Retinal pigment epithelial cell (primary cell): Measurements from ENCODE around the gene LRRC47.

Experiments used
- DNase-seq: peaks from one replicate; pipeline ENCODE4 v3.0.0-alpha.2; 2010; ENCODE audit warnings: low read depth
- H3K4me3 ChIP-seq: 2 replicates; pipeline ENCODE4 v1.5.1; 2011; ENCODE audit warnings: mild to moderate bottlenecking, low read length, control low read depth, moderate library complexity
- TF ChIP-seq, protein P1 (sequence below): conservative IDR thresholded peaks from 2 replicates; pipeline ENCODE4 v1.5.1; 2011; ENCODE audit warnings: low read depth, low read length, control low read depth, inconsistent platforms

The LRRC47 gene

DNA sequence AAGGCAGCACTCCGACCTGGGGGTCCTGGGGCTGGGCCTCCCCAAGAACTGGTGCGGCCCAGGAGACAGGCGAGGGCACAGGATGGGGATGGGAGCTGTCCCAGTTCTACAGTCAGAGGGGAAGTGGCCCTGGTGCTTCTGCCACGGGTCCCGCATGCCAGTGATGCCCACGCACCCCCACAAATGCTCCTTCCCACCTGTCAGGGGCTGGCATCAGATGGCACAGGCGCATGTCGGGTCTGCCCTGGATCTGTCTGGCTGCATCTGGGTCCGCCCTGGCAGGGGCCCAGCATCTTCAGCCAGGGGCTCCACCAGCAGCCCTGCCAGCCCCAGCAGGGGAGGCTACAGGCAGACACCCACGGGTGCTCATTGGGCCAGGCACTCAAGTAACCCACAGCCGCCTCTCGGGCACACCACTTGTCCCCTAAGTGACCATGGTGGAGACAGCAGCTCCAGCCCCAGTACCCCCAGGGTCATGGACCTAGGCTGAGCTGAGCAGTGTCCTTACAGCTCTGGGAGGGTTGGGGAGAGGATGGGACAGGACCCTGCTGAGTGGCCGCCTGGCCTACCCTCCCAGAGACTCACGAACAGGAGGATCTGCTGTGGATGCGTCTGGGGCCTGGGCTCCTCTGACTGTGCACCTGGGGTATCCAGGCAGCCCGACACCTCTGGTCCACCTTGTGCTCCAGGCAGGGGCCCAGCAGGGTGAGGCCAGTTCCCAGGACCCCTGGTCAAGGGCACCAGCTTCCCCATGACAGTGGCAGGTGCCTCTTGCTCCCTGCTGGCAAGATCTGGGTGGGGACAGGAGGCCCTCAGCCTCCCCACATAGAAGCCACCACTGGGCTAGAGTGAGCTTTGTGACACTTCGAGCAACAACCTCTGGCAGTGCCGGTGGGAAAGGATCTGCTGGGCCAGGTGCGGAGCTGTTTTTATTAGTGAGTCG lies 18.4 kb downstream of the LRRC47 start:
- DNase-seq: no peak
- TF ChIP-seq, protein P1, sequence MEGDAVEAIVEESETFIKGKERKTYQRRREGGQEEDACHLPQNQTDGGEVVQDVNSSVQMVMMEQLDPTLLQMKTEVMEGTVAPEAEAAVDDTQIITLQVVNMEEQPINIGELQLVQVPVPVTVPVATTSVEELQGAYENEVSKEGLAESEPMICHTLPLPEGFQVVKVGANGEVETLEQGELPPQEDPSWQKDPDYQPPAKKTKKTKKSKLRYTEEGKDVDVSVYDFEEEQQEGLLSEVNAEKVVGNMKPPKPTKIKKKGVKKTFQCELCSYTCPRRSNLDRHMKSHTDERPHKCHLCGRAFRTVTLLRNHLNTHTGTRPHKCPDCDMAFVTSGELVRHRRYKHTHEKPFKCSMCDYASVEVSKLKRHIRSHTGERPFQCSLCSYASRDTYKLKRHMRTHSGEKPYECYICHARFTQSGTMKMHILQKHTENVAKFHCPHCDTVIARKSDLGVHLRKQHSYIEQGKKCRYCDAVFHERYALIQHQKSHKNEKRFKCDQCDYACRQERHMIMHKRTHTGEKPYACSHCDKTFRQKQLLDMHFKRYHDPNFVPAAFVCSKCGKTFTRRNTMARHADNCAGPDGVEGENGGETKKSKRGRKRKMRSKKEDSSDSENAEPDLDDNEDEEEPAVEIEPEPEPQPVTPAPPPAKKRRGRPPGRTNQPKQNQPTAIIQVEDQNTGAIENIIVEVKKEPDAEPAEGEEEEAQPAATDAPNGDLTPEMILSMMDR: no peak
- H3K4me3 ChIP-seq: no peak overlapping the region

DNA sequence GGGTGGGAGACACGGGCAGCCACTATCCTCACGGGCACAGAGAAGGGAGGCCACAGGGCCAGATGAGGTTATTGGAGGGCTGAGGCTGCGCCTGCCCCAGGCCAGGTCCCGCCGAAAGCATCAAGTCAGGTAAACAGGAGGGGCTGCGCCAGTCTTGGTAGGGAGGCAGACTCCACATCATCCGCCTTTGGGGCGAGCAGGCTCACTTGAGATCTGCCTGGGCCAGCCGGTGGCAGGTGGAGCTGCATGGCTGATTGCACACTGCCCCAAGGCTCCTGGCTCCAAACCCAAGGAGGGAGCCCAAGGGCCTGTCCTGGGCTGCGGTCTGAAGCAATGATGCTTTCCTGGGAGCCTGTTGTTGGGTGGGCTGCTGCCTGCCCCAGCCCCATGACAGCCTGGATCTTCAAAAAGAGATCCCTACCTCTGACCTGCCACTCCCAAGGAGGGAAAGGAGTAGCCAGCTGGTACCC lies 19.2 kb downstream of the LRRC47 start:
- TF ChIP-seq, protein P1: no peak
- H3K4me3 ChIP-seq: no peak overlapping the region
- no peak for DNase-seq

- TF ChIP-seq, protein P1: no peak
- DNase-seq: no peak
- H3K4me3 ChIP-seq: no peak overlapping the region
These were observed 19.9 kb downstream of the LRRC47 start for GRCh38 chr1:3776231-3776961.

GRCh38 chr1:3775490-3776230 lies 20.6 kb downstream of the LRRC47 start:
- DNase-seq: no peak
- no peak overlapping the region for H3K4me3 ChIP-seq
- TF ChIP-seq, protein P1: peak; percentile 18

- no peak overlapping the region for H3K4me3 ChIP-seq
- TF ChIP-seq, protein P1: no peak
- no peak for DNase-seq
These were observed 21.3 kb downstream of the LRRC47 start for GRCh38 chr1:3774946-3775489.

- DNase-seq: no peak
- no peak overlapping the region for H3K4me3 ChIP-seq
- TF ChIP-seq, protein P1: no peak
These were observed 21.9 kb downstream of the LRRC47 start for GRCh38 chr1:3774276-3774945.
